PC-9 (cell line): ENCODE measurements around the gene TUG1. TPM values are rescaled to one million over a fixed set of nuclear protein-coding genes. Genes with fewer than 3 reads are reported as not detected.

Source experiments
- BruUV-seq: library from RNA; stranded (reverse); fragments of 400-500 nt; replicated peaks from 2 replicates; lab custom pipeline; 2021; lab: Mats Ljungman, UMichigan
- CTCF ChIA-PET: fragments of 300-600 bp; sonication (Branson Sonifier 250); formaldehyde crosslinking; loops from one replicate; lab custom pipeline; 2022; ENCODE audit warnings: antibody characterized with exemption; lab: Charles Lee
- POLR2A ChIA-PET: fragments of 300-600 bp; sonication (Branson Sonifier 250); formaldehyde crosslinking; loops from one replicate; lab custom pipeline; 2022; ENCODE audit warnings: antibody characterized with exemption; ENCODE audit not compliant: unreplicated experiment; lab: Charles Lee
- DNase-seq, 2 experiments: peaks; one replicate each; pipeline versions ENCODE4 v3.0.0 to v3.0.0-alpha.2; 2015 to 2022; ENCODE audit warnings: mixed read lengths in 1 of 2
- H2AFZ ChIP-seq: fragments of 200-600 bp; sonication (generic); 2 replicates; pipeline ENCODE4 v1.8.1; 2017; ENCODE audit warnings: antibody characterized with exemption
- H3F3A ChIP-seq: fragments of 200-600 bp; sonication (generic); 2 replicates; pipeline ENCODE4 v1.8.1; 2017; ENCODE audit warnings: antibody characterized with exemption, mild to moderate bottlenecking, low read depth; ENCODE audit not compliant: insufficient read depth
- H3K27ac ChIP-seq: fragments of 200-600 bp; sonication (generic); 2 replicates; pipeline ENCODE4 v1.6.1; 2016; ENCODE audit warnings: mixed run types
- H3K27me3 ChIP-seq: fragments of 200-600 bp; sonication (generic); 2 replicates; pipeline ENCODE4 v1.6.1; 2016; ENCODE audit warnings: low read depth, mixed run types; ENCODE audit not compliant: insufficient read depth
- H3K36me3 ChIP-seq: fragments of 200-600 bp; sonication (generic); 2 replicates; pipeline ENCODE4 v1.6.1; 2016; ENCODE audit warnings: low read depth, mixed run types
- H3K4me1 ChIP-seq: fragments of 200-600 bp; sonication (generic); replicated peaks from 2 replicates; pipeline ENCODE4 v1.6.1; 2016; ENCODE audit warnings: mixed run types; ENCODE audit not compliant: insufficient read depth
- H3K4me2 ChIP-seq: fragments of 200-600 bp; sonication (generic); 2 replicates; pipeline ENCODE4 v1.6.1; 2017; ENCODE audit warnings: mixed run types
- H3K4me3 ChIP-seq: fragments of 200-600 bp; sonication (generic); 2 replicates; pipeline ENCODE4 v1.6.1; 2016; ENCODE audit warnings: mixed run types
- H3K79me2 ChIP-seq: fragments of 200-600 bp; sonication (generic); 2 replicates; pipeline ENCODE4 v1.6.1; 2017; ENCODE audit warnings: low read depth, mixed run types
- H3K9me2 ChIP-seq: fragments of 200-600 bp; sonication (generic); 2 replicates; pipeline ENCODE4 v1.8.1; 2017; ENCODE audit warnings: mild to moderate bottlenecking; ENCODE audit not compliant: insufficient read depth
- H3K9me3 ChIP-seq: fragments of 200-600 bp; sonication (generic); 2 replicates; pipeline ENCODE4 v1.8.1; 2016; ENCODE audit warnings: low read depth; ENCODE audit not compliant: insufficient read depth
- H4K20me1 ChIP-seq: fragments of 200-600 bp; sonication (generic); 2 replicates; pipeline ENCODE4 v1.8.1; 2017; ENCODE audit not compliant: insufficient read depth
- CTCF ChIP-seq: fragments of 200-600 bp; sonication (generic); conservative IDR thresholded peaks from 2 replicates; pipeline ENCODE4 v1.6.1; 2017; ENCODE audit warnings: mixed run types, antibody characterized with exemption, mild to moderate bottlenecking, moderate library complexity
- EZH2 ChIP-seq: fragments of 200-600 bp; sonication (generic); IDR thresholded peaks from 2 replicates; pipeline ENCODE4 v1.8.0; 2017; ENCODE audit warnings: antibody characterized with exemption, low read depth
- intact Hi-C: fragments of 100-400 bp; cut with micrococcal nuclease; formaldehyde crosslinking; loops from one replicate; pipeline ENCODE4 v1.10.0; 2022; ENCODE audit not compliant: unreplicated experiment
- total RNA-seq: library from RNA; stranded (reverse); gene quantifications from 2 replicates; pipeline ENCODE4 v1.2.3, GENCODE V29; 2021

TUG1 gene
- total RNA-seq, 1 experiment from 2014 or later: 105 TPM

GRCh38 chr22:30944986-30945385 lies 24.1 kb upstream of the TUG1 start:
- Histone ChIP-seq H3K27ac (no peak overlapping the region), H3K36me3 (peaks cover 58% of the 10 kb centered on the region)
- TF ChIP-seq CTCF: no peak
- no peak for TF ChIP-seq EZH2

GRCh38 chr22:30945653-30946052 lies 23.4 kb upstream of the TUG1 start:
- H3K4me3 ChIP-seq: no peak overlapping the region
- no peaks in the 10 kb centered on the region for H3K4me1 ChIP-seq
- intact Hi-C loops: loop anchor here (2.0 to 5.0 kb wide), 3 partner anchors 137 to 287 kb away; partner anchors contain the start of gene SMTN
- TF ChIP-seq EZH2 (no peak), CTCF (no peak)
- no peak overlapping the region for H2AFZ ChIP-seq
- no peak overlapping the region for H3K27ac ChIP-seq
- no peaks in the 10 kb centered on the region for H4K20me1 ChIP-seq
- no TSS peak for BruUV-seq
- no peak overlapping the region for H3K4me2 ChIP-seq
- ChIA-PET CTCF (no interaction called here), POLR2A (no interaction called here)
- no peaks in the 10 kb centered on the region for H3F3A ChIP-seq
- no peaks in the 10 kb centered on the region for H3K27me3 ChIP-seq
- peaks cover 54% of the 10 kb centered on the region for H3K36me3 ChIP-seq
- H3K9me2 ChIP-seq: no peaks in the 10 kb centered on the region
- H3K79me2 ChIP-seq: no peaks in the 10 kb centered on the region
- no peak for DNase-seq
- no peaks in the 10 kb centered on the region for H3K9me3 ChIP-seq

More at GRCh38 chr22:30944986-30945385, 24.1 kb upstream of the TUG1 start:
- H3K4me1 ChIP-seq: no peaks in the 10 kb centered on the region
- H3K9me2 ChIP-seq: no peaks in the 10 kb centered on the region
- no peaks in the 10 kb centered on the region for H3F3A ChIP-seq
- intact Hi-C loops: loop anchor here (5.0 kb wide), 2 partner anchors 137 to 287 kb away; partner anchors contain the start of gene SMTN
- no peaks in the 10 kb centered on the region for H4K20me1 ChIP-seq
- CTCF ChIA-PET: no interaction called here
- H3K27me3 ChIP-seq: no peaks in the 10 kb centered on the region
- H3K9me3 ChIP-seq: no peaks in the 10 kb centered on the region
- no peak overlapping the region for H3K4me3 ChIP-seq
- no TSS peak for BruUV-seq
- POLR2A ChIA-PET: no interaction called here
- H3K79me2 ChIP-seq: no peaks in the 10 kb centered on the region
- no peak overlapping the region for H3K4me2 ChIP-seq
- H2AFZ ChIP-seq: no peak overlapping the region
- DNase-seq: no peak

GRCh38 chr22:30946354-30946753 lies 22.7 kb upstream of the TUG1 start:
- DNase-seq: no peak
- no peak overlapping the region for H3K4me3 ChIP-seq
- TF ChIP-seq CTCF (no peak), EZH2 (no peak)
- H3F3A ChIP-seq: no peaks in the 10 kb centered on the region
- no peaks in the 10 kb centered on the region for H3K4me1 ChIP-seq
- H3K27ac ChIP-seq: no peak overlapping the region
- no peaks in the 10 kb centered on the region for H3K27me3 ChIP-seq
- no peaks in the 10 kb centered on the region for H4K20me1 ChIP-seq
- no peaks in the 10 kb centered on the region for H3K9me2 ChIP-seq
- no peak overlapping the region for H2AFZ ChIP-seq
- BruUV-seq: no TSS peak
- ChIA-PET POLR2A (no interaction called here), CTCF (no interaction called here)
- H3K4me2 ChIP-seq: no peak overlapping the region
- no peaks in the 10 kb centered on the region for H3K9me3 ChIP-seq
- H3K79me2 ChIP-seq: no peaks in the 10 kb centered on the region
- intact Hi-C loops: loop anchor here (2.0 to 5.0 kb wide), 3 partner anchors 136 to 286 kb away; partner anchors contain the start of gene SMTN
- H3K36me3 ChIP-seq: peaks cover 53% of the 10 kb centered on the region
